Right lobe of liver (tissue), 4 donors: ENCODE data around the gene FAM149A.
A peak's percentile ranks its signal among the peaks of the same experiment; 100 is the strongest.

Source experiments
- POLR2A ChIP-seq: fragments of 450-650 bp; IDR thresholded peaks from one replicate; pipeline ENCODE4 v1.6.1; 2017; ENCODE audit warnings: antibody characterized with exemption, mild to moderate bottlenecking
- TF ChIP-seq, protein P1 (sequence below), 4 donors: fragments of 200-600 bp in 3 of 4; fragments of 450-650 bp in 1 of 4; IDR thresholded peaks; one replicate each; pipeline versions ENCODE4 v1.5.1 to v1.8.0; 2016 to 2022; ENCODE audit warnings: antibody characterized with exemption in 4 of 4, mild to moderate bottlenecking in 2 of 4
- donor health status: DM: no; HTN: no; CAD: no.
- donor health status: DM: no; HTN: no; CAD: no.
- donor health status: DM: no; HTN: yes; CAD: no.

DNA sequence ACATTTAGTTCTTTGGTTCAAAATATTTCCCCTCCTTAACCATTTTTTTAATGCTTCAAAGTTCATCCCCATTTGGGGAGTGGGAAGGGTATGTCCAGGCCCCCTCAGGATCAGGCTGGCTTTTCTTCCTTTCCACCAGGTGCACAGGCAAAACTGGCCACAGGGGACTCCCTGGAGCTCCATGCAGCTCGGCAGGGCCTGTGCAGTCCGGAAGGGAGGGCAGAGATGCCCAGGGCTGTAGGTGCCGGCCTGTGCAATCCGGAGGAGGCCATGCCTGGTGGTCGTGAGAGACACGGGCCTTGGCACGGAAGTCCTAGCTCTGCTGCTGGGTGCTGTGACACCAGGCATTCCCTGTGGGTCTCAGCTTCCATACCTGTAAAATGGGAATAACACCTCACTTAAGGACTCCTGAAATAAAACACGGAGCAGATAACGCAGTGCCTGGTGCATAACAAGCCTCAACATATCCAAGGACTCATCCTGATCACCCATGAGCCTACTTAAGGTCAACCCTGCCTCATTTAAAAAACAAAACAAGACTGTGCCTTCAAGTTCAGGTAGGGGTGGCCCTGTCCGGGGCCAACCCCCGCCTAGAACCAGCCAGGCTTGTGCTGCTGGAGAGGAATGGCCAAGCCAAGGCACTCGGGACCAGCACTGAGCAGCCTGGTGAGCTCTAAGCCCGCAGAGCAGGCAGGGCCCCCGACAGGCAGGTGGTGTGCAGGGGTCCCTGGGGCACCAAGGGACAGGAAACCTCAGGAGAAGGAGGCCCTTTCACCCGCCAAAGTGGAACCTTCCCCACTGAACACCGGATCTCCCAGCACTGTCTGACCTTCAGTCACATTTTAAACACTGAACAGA lies 65.7 kb downstream of the FAM149A start:
- TF ChIP-seq, protein P1, sequence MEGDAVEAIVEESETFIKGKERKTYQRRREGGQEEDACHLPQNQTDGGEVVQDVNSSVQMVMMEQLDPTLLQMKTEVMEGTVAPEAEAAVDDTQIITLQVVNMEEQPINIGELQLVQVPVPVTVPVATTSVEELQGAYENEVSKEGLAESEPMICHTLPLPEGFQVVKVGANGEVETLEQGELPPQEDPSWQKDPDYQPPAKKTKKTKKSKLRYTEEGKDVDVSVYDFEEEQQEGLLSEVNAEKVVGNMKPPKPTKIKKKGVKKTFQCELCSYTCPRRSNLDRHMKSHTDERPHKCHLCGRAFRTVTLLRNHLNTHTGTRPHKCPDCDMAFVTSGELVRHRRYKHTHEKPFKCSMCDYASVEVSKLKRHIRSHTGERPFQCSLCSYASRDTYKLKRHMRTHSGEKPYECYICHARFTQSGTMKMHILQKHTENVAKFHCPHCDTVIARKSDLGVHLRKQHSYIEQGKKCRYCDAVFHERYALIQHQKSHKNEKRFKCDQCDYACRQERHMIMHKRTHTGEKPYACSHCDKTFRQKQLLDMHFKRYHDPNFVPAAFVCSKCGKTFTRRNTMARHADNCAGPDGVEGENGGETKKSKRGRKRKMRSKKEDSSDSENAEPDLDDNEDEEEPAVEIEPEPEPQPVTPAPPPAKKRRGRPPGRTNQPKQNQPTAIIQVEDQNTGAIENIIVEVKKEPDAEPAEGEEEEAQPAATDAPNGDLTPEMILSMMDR (IDR thresholded peaks at IDR 0.05) = peak in 1 of 4 donors; percentile 14
- no peak for TF ChIP-seq POLR2A
